ENCODE data around the gene MRPL34.

GRCh38 chr19:17318966-17319365 is 13.3 kb downstream of the MRPL34 start:
- TF ChIP-seq CTCF (conservative IDR thresholded peaks at IDR 0.05 in 1 of 2, IDR thresholded peaks at IDR 0.05 in 1 of 2; ENCODE audit: extremely low read depth in 1 of 2, insufficient read depth in 1 of 2, low read depth in 1 of 2, low read length in 2 of 2) = no peak
- no peak for TF ChIP-seq EZH2 (IDR thresholded peaks at IDR 0.05; ENCODE audit: borderline replicate concordance, low read length)

All from mammary epithelial cell (primary cell).